Upper lobe of left lung (tissue), 4 donors: ENCODE measurements around the gene C16orf95.

Source experiments
- CTCF ChIP-seq, 6 experiments: fragments of 450-650 bp in 4 of 6; fragments of 200-600 bp in 2 of 6; sonication (generic) in 2 of 6; IDR thresholded peaks; one replicate each; pipeline ENCODE4 v1.5.1; 2016 to 2019; ENCODE audit warnings: antibody characterized with exemption in 6 of 6
- POLR2AphosphoS5 ChIP-seq, 2 donors: sonication (generic); formaldehyde crosslinking; IDR thresholded peaks; one replicate each; pipeline ENCODE4 v1.5.1; 2017; ENCODE audit warnings: antibody characterized with exemption in 2 of 2

DNA sequence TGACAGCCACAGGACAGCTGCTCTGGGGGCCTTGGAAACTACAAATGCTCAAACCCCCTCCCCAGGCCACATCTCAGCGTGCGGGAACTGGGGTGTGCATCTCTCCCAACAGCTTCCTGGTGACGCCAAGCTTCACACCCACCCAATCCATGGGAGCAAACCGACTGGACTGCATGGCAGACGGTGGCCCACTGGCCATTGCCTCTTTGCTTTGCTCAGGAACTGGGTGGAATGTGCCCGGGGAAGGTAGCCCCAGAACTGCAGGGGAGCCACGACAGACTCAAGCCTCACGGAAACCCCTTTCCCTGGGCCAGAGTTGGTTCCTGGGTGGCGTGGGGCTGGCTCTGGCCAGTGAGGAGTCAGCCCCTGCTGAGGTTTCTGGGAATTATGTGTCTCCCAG, 5.2 kb upstream of the C16orf95 start:
- TF ChIP-seq CTCF (IDR thresholded peaks at IDR 0.05) (no peak), POLR2AphosphoS5 (IDR thresholded peaks at IDR 0.05) (no peak)
